D721Med (cell line): ENCODE measurements around the gene INPP5F.
A peak's percentile ranks its signal among the peaks of the same experiment; 100 is the strongest.

Experiments
- DNase-seq: peaks from one replicate; pipeline ENCODE4 v3.0.0; 2011; ENCODE audit warnings: low spot score; ENCODE audit not compliant: insufficient read length
- FAIRE-seq: peaks from 2 replicates; lab custom pipeline; 2011; peaks lifted over from hg19 to GRCh38; lab: Jason Lieb, UNC
- CTCF ChIP-seq: IDR thresholded peaks from 2 replicates; pipeline ENCODE4 v1.5.1; 2012; ENCODE audit warnings: mild to moderate bottlenecking, control low read depth; ENCODE audit not compliant: insufficient read depth; ENCODE audit errors: missing control alignments

INPP5F gene

DNA sequence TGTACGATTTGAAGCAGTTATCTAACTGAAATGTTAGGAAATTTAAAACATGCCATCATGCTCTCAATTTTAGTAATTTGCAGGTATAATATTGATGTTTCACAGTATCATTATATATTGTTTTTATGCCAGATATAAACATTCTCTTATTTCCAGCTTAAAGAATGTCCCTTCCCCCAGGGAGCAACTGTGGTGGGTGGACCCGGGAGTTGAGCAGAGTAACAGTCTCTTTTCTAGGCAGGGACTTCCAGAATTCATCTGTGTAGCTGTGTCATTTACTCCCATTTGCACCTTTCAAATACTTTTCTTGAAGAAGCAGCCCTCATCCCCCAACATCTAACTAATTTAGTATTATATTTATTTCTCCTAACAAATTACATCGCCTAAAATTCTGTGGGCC lies 9.6 kb downstream of the INPP5F start:
- no peak for FAIRE-seq
- TF ChIP-seq CTCF: no peak
- no peak for DNase-seq

DNA sequence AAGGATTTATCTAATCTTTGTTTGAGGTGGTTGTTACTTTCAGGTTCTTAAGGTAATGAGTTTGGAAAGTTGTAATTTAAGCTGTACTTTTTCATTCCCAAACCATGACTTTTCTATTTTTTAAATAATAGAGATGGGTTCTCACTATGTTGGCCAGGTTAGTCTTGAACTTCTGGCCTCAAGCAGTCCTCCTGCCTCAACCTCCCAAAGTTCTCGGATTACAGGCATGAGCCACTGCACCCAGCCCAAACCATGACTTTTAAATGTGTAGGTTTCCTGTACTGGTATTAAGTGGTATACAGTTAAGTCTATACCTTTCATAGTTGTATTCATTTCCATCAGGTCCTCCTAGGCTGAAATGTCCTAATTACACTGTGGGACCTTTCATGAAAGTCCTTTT lies 10.4 kb downstream of the INPP5F start:
- FAIRE-seq (no peak), DNase-seq (no peak)
- TF ChIP-seq CTCF: no peak

- peak; percentile 28 for DNase-seq
- FAIRE-seq: no peak
- TF ChIP-seq CTCF: no peak
These were observed 11.3 kb downstream of the INPP5F start for GRCh38 chr10:119737039-119737663.

- DNase-seq (no peak), FAIRE-seq (no peak)
- TF ChIP-seq CTCF: no peak
These were observed 12.0 kb downstream of the INPP5F start for GRCh38 chr10:119737823-119738222.

GRCh38 chr10:119738962-119739361 lies 13.1 kb downstream of the INPP5F start:
- DNase-seq (no peak), FAIRE-seq (no peak)
- no peak for TF ChIP-seq CTCF

GRCh38 chr10:119740096-119740495 lies 14.2 kb downstream of the INPP5F start:
- FAIRE-seq (no peak), DNase-seq (no peak)
- TF ChIP-seq CTCF: no peak

GRCh38 chr10:119742947-119743648 lies 17.2 kb downstream of the INPP5F start:
- TF ChIP-seq CTCF: no peak
- FAIRE-seq: no peak
- DNase-seq: no peak
